Measurements from ENCODE around the gene NUP153. TPM values are rescaled to one million over a fixed set of nuclear protein-coding genes. Genes with fewer than 3 reads are reported as not detected.

NUP153 gene
- total RNA-seq, 4 donors from 2014 or later, result 38.0 to 58.6 (median 44.9) TPM

GRCh38 chr6:17705428-17705777 lies 1.3 kb downstream of the NUP153 start:
- TF ChIP-seq, protein P1, sequence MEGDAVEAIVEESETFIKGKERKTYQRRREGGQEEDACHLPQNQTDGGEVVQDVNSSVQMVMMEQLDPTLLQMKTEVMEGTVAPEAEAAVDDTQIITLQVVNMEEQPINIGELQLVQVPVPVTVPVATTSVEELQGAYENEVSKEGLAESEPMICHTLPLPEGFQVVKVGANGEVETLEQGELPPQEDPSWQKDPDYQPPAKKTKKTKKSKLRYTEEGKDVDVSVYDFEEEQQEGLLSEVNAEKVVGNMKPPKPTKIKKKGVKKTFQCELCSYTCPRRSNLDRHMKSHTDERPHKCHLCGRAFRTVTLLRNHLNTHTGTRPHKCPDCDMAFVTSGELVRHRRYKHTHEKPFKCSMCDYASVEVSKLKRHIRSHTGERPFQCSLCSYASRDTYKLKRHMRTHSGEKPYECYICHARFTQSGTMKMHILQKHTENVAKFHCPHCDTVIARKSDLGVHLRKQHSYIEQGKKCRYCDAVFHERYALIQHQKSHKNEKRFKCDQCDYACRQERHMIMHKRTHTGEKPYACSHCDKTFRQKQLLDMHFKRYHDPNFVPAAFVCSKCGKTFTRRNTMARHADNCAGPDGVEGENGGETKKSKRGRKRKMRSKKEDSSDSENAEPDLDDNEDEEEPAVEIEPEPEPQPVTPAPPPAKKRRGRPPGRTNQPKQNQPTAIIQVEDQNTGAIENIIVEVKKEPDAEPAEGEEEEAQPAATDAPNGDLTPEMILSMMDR (IDR thresholded peaks at IDR 0.05), result no peak
- no peak for TF ChIP-seq POLR2A (IDR thresholded peaks at IDR 0.05)
- Histone ChIP-seq H3K4me1 (peaks cover 25 to 38% of the 10 kb centered on the region in 2 donors), H3K27ac (peak overlapping the region; percentile 95 to 98 (median 96)), H3K36me3 (no peaks in the 10 kb centered on the region), H3K9me3 (no peaks in the 10 kb centered on the region), H3K27me3 (no peaks in the 10 kb centered on the region), H3K4me3 (replicated peaks in 1 of 3) (peak overlapping the region; percentile 43 to 91 (median 90))
- WGBS, 2 donors, result 2 to 3% methylated on average over 10 of the region's 10 CpGs
- intact Hi-C loops (cut with DNase I), result loop anchor here (10.0 kb wide), 1 partner anchor 101 kb away; the partner anchor contains the start of gene FAM8A1
- peak; percentile 55 for DNase-seq

- peak; percentile 28 to 47 for DNase-seq
- intact Hi-C loops (cut with DNase I), result loop anchor here (10.0 kb wide), 1 partner anchor 98 kb away; the partner anchor contains the start of gene FAM8A1
- no peak for TF ChIP-seq POLR2A (IDR thresholded peaks at IDR 0.05)
- TF ChIP-seq, protein P1 (IDR thresholded peaks at IDR 0.05), result no peak
- WGBS, 2 donors, result 43 to 68% methylated on average over 1 of the region's 1 CpG
- Histone ChIP-seq H3K36me3 (no peaks in the 10 kb centered on the region), H3K27me3 (no peaks in the 10 kb centered on the region), H3K9me3 (no peaks in the 10 kb centered on the region), H3K4me3 (replicated peaks in 1 of 3) (no peak overlapping the region), H3K27ac (peak overlapping the region in 2 of 3 donors; percentile 41 to 51), H3K4me1 (peaks cover 25 to 41% of the 10 kb centered on the region in 2 donors)
Measured at GRCh38 chr6:17703256-17703694, 3.5 kb downstream of the NUP153 start.

GRCh38 chr6:17700421-17701416 lies 6.0 kb downstream of the NUP153 start:
- WGBS, 2 donors, result 91 to 95% methylated on average over 14 of the region's 14 CpGs
- TF ChIP-seq, protein P1 (IDR thresholded peaks at IDR 0.05), result no peak
- TF ChIP-seq POLR2A (IDR thresholded peaks at IDR 0.05), result no peak
- no peak overlapping the region for H3K4me3 ChIP-seq (replicated peaks in 1 of 3)
- intact Hi-C loops (cut with DNase I), result loop anchor here (10.0 kb wide), 1 partner anchor 96 kb away; the partner anchor contains the start of gene FAM8A1
- DNase-seq, result no peak
- no peaks in the 10 kb centered on the region for H3K27me3 ChIP-seq
- no peaks in the 10 kb centered on the region for H3K36me3 ChIP-seq
- H3K4me1 ChIP-seq, result peaks cover 34 to 50% of the 10 kb centered on the region in 2 donors
- H3K27ac ChIP-seq, result no peak overlapping the region
- H3K9me3 ChIP-seq, result no peaks in the 10 kb centered on the region

DNA sequence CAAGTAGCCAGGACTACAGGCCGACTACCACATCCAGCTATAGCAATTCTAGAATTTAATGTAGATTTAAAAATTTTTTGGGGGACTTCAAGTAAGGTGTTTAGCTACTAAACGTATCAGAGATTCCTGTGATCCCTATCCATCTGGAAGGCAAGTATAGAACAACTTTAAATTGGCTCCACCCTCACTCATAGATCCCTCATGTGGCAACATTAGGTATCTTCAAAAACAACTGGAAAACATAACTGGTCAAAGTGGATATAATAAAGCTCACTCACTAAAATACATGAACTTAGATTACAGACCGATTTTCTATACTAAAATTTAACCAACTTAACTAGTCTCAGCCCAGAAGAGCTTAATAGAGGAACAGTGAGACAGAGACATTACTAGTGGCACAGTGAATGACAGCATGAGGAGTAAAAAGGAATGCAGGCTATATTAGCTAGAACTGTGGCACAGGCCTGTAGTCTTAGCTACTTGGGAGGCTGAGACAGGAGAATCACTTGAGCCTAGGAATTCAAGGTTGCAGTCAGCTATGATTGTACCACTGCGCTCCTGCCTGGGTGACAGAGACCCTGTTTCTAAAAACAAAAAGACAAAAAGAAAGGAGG lies 14.7 kb downstream of the NUP153 start:
- no peak overlapping the region for H3K27ac ChIP-seq
- WGBS, 2 donors, result 95 to 98% methylated on average over 4 of the region's 4 CpGs

More for the DNA sequence above, 14.7 kb downstream of the NUP153 start:
- Histone ChIP-seq H3K4me3 (replicated peaks in 1 of 3) (no peak overlapping the region), H3K4me1 (peaks cover 9 to 10% of the 10 kb centered on the region in 2 donors), H3K36me3 (peaks cover 0 to 7% of the 10 kb centered on the region in 2 donors), H3K9me3 (no peaks in the 10 kb centered on the region), H3K27me3 (no peaks in the 10 kb centered on the region)
- DNase-seq, result no peak
- TF ChIP-seq POLR2A (IDR thresholded peaks at IDR 0.05), result no peak
- TF ChIP-seq, protein P1 (IDR thresholded peaks at IDR 0.05), result no peak
- intact Hi-C loops (cut with DNase I), result no loop called here

All from thyroid gland (tissue), 4 donors.